SK-N-SH treated with all-trans-retinoic acid at 6 μM for 48 hours (cell line): ENCODE results near the gene ITGBL1.

ENCODE experiments used
- ATAC-seq: fragments of 200-7000 bp; cut with Tn5 transposase; 3 replicates; pipeline ENCODE4 v1.9.1; 2020; ENCODE audit warnings: mild to moderate bottlenecking, moderate library complexity
- BACH2 ChIP-seq: fragments of 250-450 bp; sonication (Bioruptor Pico); IDR thresholded peaks from 2 replicates; pipeline ENCODE4 v1.9.0; 2021; ENCODE audit warnings: mild to moderate bottlenecking, borderline replicate concordance
- CREB5 ChIP-seq: fragments of 250-450 bp; sonication (Bioruptor Pico); IDR thresholded peaks from 2 replicates; pipeline ENCODE4 v1.5.1; 2020; ENCODE audit warnings: low read depth, mild to moderate bottlenecking, moderate library complexity
- CSDC2 ChIP-seq: fragments of 250-450 bp; sonication (Bioruptor Pico); IDR thresholded peaks from 2 replicates; pipeline ENCODE4 v1.5.0; 2020; ENCODE audit warnings: mild to moderate bottlenecking, moderate library complexity
- ESRRG ChIP-seq: fragments of 250-450 bp; sonication (Bioruptor Pico); IDR thresholded peaks from 2 replicates; pipeline ENCODE4 v1.6.1; 2021; ENCODE audit warnings: mild to moderate bottlenecking
- GLIS3 ChIP-seq: fragments of 250-450 bp; sonication (Bioruptor Pico); IDR thresholded peaks from 2 replicates; pipeline ENCODE4 v1.5.0; 2020; ENCODE audit warnings: mild to moderate bottlenecking, moderate library complexity
- ISL1 ChIP-seq: fragments of 250-450 bp; sonication (Bioruptor Pico); IDR thresholded peaks from 2 replicates; pipeline ENCODE4 v2.1.2; 2022; ENCODE audit warnings: mild to moderate bottlenecking, moderate library complexity
- OSR1 ChIP-seq: fragments of 250-450 bp; sonication (Bioruptor Pico); IDR thresholded peaks from 2 replicates; pipeline ENCODE4 v1.8.0; 2022; ENCODE audit warnings: moderate library complexity, mild to moderate bottlenecking, inconsistent platforms
- PPARA ChIP-seq: fragments of 250-450 bp; sonication (Bioruptor Pico); IDR thresholded peaks from 2 replicates; pipeline ENCODE4 v1.5.0; 2020; ENCODE audit warnings: mild to moderate bottlenecking, borderline replicate concordance
- RARB ChIP-seq: fragments of 250-450 bp; sonication (Bioruptor Pico); IDR thresholded peaks from 2 replicates; pipeline ENCODE4 v1.8.0; 2021; ENCODE audit warnings: mild to moderate bottlenecking, moderate library complexity
- SNAI2 ChIP-seq: fragments of 250-450 bp; sonication (Bioruptor Pico); IDR thresholded peaks from 2 replicates; pipeline ENCODE4 v1.5.0; 2020; ENCODE audit warnings: mild to moderate bottlenecking, moderate library complexity
- TCF4 ChIP-seq: fragments of 250-450 bp; sonication (Bioruptor Pico); IDR thresholded peaks from 2 replicates; pipeline ENCODE4 v1.8.0; 2021; ENCODE audit warnings: mild to moderate bottlenecking, moderate library complexity, borderline replicate concordance
- TOX ChIP-seq: fragments of 250-450 bp; sonication (Bioruptor Pico); IDR thresholded peaks from 2 replicates; pipeline ENCODE4 v1.8.0; 2021; ENCODE audit warnings: mild to moderate bottlenecking, moderate library complexity, borderline replicate concordance
- ZC3H10 ChIP-seq: fragments of 250-450 bp; sonication (Bioruptor Pico); IDR thresholded peaks from 2 replicates; pipeline ENCODE4 v1.5.1; 2021; ENCODE audit warnings: mild to moderate bottlenecking, moderate library complexity
- ZFP3 ChIP-seq: fragments of 250-450 bp; sonication (Bioruptor Pico); IDR thresholded peaks from 2 replicates; pipeline ENCODE4 v1.5.0; 2020; ENCODE audit warnings: mild to moderate bottlenecking, moderate library complexity
- ZFP30 ChIP-seq: fragments of 450-650 bp; formaldehyde crosslinking; IDR thresholded peaks from 2 replicates; pipeline ENCODE4 v1.5.0; 2022; ENCODE audit warnings: mild to moderate bottlenecking, moderate library complexity
- ZNF565 ChIP-seq: fragments of 450-650 bp; formaldehyde crosslinking; conservative IDR thresholded peaks from 2 replicates; pipeline ENCODE4 v1.5.0; 2020; ENCODE audit warnings: low read depth, mild to moderate bottlenecking, moderate library complexity
- ZNF70 ChIP-seq: fragments of 450-650 bp; formaldehyde crosslinking; IDR thresholded peaks from 2 replicates; pipeline ENCODE4 v1.5.0; 2020; ENCODE audit warnings: mild to moderate bottlenecking, moderate library complexity
- ZNF8 ChIP-seq: fragments of 450-650 bp; formaldehyde crosslinking; IDR thresholded peaks from 2 replicates; pipeline ENCODE4 v1.5.0; 2020; ENCODE audit warnings: mild to moderate bottlenecking, moderate library complexity
- TF ChIP-seq, protein P1 (sequence below): fragments of 250-450 bp; sonication (Bioruptor Pico); IDR thresholded peaks from 2 replicates; pipeline ENCODE4 v1.5.0; 2020; ENCODE audit warnings: mild to moderate bottlenecking, moderate library complexity
- TF ChIP-seq, protein P2 (sequence below): fragments of 250-450 bp; sonication (Bioruptor Pico); IDR thresholded peaks from 2 replicates; pipeline ENCODE4 v1.8.0; 2021; ENCODE audit warnings: low read depth, mild to moderate bottlenecking, moderate library complexity, borderline replicate concordance
- TF ChIP-seq, protein P3 (sequence below): fragments of 250-450 bp; sonication (Bioruptor Pico); IDR thresholded peaks from 2 replicates; pipeline ENCODE4 v1.5.1; 2021; ENCODE audit warnings: mild to moderate bottlenecking, moderate library complexity

Gene ITGBL1

DNA sequence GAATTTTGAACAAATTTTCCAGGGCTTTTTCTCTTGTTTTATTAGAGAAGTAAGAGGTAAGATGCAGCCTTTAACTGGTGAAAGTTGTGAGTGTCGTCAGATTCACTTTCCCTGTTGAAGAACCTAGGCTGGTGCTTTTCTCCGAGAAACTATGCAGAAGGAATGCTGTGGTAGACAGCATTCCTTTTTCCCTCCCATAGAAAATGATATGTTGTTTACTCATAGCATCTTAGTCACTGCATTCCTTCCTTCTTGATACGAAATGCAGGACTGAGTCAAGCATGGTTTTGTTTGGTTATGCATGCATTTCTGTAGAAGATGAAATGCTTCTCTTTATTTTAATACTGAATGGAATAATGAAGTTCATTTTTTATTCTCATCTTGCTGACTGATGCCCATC is 3.4 kb downstream of the ITGBL1 start:
- TF ChIP-seq, protein P1, sequence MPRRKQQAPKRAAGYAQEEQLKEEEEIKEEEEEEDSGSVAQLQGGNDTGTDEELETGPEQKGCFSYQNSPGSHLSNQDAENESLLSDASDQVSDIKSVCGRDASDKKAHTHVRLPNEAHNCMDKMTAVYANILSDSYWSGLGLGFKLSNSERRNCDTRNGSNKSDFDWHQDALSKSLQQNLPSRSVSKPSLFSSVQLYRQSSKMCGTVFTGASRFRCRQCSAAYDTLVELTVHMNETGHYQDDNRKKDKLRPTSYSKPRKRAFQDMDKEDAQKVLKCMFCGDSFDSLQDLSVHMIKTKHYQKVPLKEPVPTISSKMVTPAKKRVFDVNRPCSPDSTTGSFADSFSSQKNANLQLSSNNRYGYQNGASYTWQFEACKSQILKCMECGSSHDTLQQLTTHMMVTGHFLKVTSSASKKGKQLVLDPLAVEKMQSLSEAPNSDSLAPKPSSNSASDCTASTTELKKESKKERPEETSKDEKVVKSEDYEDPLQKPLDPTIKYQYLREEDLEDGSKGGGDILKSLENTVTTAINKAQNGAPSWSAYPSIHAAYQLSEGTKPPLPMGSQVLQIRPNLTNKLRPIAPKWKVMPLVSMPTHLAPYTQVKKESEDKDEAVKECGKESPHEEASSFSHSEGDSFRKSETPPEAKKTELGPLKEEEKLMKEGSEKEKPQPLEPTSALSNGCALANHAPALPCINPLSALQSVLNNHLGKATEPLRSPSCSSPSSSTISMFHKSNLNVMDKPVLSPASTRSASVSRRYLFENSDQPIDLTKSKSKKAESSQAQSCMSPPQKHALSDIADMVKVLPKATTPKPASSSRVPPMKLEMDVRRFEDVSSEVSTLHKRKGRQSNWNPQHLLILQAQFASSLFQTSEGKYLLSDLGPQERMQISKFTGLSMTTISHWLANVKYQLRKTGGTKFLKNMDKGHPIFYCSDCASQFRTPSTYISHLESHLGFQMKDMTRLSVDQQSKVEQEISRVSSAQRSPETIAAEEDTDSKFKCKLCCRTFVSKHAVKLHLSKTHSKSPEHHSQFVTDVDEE (CRISPR knock-in tag), result no peak
- TF ChIP-seq CREB5 (CRISPR knock-in tag) (no peak), GLIS3 (CRISPR knock-in tag) (no peak), ZNF8 (CRISPR knock-in tag) (no peak), PPARA (CRISPR knock-in tag) (no peak), BACH2 (no peak), ZC3H10 (CRISPR knock-in tag) (no peak), OSR1 (CRISPR knock-in tag) (no peak), SNAI2 (CRISPR knock-in tag) (no peak), TOX (no peak), ISL1 (CRISPR knock-in tag) (no peak), ZFP3 (CRISPR knock-in tag) (no peak), ZFP30 (CRISPR knock-in tag) (no peak), ESRRG (no peak), TCF4 (CRISPR knock-in tag) (no peak)
- TF ChIP-seq, protein P2, sequence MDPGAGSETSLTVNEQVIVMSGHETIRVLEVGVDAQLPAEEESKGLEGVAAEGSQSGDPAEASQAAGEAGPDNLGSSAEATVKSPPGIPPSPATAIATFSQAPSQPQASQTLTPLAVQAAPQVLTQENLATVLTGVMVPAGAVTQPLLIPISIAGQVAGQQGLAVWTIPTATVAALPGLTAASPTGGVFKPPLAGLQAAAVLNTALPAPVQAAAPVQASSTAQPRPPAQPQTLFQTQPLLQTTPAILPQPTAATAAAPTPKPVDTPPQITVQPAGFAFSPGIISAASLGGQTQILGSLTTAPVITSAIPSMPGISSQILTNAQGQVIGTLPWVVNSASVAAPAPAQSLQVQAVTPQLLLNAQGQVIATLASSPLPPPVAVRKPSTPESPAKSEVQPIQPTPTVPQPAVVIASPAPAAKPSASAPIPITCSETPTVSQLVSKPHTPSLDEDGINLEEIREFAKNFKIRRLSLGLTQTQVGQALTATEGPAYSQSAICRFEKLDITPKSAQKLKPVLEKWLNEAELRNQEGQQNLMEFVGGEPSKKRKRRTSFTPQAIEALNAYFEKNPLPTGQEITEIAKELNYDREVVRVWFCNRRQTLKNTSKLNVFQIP (CRISPR knock-in tag), result no peak
- peak; percentile 84 for ATAC-seq

DNA sequence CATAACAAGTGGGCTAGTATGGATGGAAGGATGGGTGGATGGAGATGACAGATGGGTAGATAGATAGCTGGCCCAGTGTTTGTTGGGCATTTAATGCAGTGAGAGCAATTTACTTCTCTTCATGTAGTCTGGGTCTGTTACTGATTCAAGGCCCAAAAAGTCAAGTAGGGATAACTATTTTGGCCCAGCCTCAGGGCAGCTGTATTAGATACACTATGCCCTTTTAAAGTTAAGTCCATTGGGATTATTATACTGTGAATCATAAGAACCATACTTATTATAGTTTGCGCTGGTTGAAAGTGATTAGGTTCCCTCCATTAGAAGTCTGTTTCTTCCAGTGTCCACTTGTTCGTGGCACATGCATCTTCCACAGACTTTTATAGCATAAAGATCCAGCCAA is 4.7 kb downstream of the ITGBL1 start:
- no peak for TF ChIP-seq TOX
- TF ChIP-seq ZNF565 (CRISPR knock-in tag), result no peak
- TF ChIP-seq ZNF70, result no peak
- TF ChIP-seq ZC3H10 (CRISPR knock-in tag), result no peak
- no peak for TF ChIP-seq ZFP30 (CRISPR knock-in tag)
- no peak for TF ChIP-seq ZFP3 (CRISPR knock-in tag)
- TF ChIP-seq ESRRG, result no peak
- no peak for TF ChIP-seq BACH2
- TF ChIP-seq, protein P2 (CRISPR knock-in tag), result no peak
- no peak for TF ChIP-seq TCF4 (CRISPR knock-in tag)
- ATAC-seq, result no peak

DNA sequence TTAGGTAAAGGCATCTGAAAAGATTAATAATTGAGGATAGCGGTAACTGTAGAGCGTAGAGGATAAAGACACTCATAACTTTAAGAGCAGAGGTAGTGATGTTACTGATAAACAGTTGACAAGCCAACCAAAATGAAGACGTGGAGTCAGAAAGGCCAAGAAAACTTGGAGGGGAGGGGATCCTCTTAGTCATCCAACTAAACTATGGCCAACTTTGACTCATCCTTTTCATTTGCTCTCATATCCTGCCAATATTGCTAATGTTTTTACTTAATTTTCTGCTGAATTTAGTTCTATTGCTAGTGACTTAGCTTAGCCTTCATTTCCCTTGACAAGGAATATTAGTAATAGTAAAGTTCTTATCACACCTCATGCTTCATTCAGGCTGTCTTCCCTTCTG is 13.4 kb downstream of the ITGBL1 start:
- TF ChIP-seq ZNF565 (CRISPR knock-in tag), result no peak
- TF ChIP-seq SNAI2 (CRISPR knock-in tag), result no peak
- TF ChIP-seq ISL1 (CRISPR knock-in tag), result peak; percentile 47; the same call in 1 of the 2 replicates
- 0 out of 2 replicates have a peak, but pooled peaks have one; percentile 22 for TF ChIP-seq ZFP3 (CRISPR knock-in tag)
- TF ChIP-seq GLIS3 (CRISPR knock-in tag), result no peak
- ATAC-seq, result peak; percentile 79

- no peak for ATAC-seq
- TF ChIP-seq BACH2, result no peak
- TF ChIP-seq PPARA (CRISPR knock-in tag), result no peak
- TF ChIP-seq CSDC2 (CRISPR knock-in tag), result no peak
- no peak for TF ChIP-seq RARB (CRISPR knock-in tag)
- no peak for TF ChIP-seq SNAI2 (CRISPR knock-in tag)
- TF ChIP-seq ZFP3 (CRISPR knock-in tag), result no peak
- TF ChIP-seq, protein P2 (CRISPR knock-in tag), result no peak
- TF ChIP-seq ESRRG, result no peak
- no peak for TF ChIP-seq ZFP30 (CRISPR knock-in tag)
- TF ChIP-seq GLIS3 (CRISPR knock-in tag), result no peak
- TF ChIP-seq ZNF8 (CRISPR knock-in tag), result no peak
- no peak for TF ChIP-seq CREB5 (CRISPR knock-in tag)
- TF ChIP-seq ZNF565 (CRISPR knock-in tag), result no peak
- TF ChIP-seq, protein P3, sequence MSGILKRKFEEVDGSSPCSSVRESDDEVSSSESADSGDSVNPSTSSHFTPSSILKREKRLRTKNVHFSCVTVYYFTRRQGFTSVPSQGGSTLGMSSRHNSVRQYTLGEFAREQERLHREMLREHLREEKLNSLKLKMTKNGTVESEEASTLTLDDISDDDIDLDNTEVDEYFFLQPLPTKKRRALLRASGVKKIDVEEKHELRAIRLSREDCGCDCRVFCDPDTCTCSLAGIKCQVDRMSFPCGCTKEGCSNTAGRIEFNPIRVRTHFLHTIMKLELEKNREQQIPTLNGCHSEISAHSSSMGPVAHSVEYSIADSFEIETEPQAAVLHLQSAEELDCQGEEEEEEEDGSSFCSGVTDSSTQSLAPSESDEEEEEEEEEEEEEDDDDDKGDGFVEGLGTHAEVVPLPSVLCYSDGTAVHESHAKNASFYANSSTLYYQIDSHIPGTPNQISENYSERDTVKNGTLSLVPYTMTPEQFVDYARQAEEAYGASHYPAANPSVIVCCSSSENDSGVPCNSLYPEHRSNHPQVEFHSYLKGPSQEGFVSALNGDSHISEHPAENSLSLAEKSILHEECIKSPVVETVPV (CRISPR knock-in tag), result no peak
These were observed 14.9 kb downstream of the ITGBL1 start for GRCh38 chr13:101467415-101467814.
